NCI-H1417 (cell line): ENCODE data around the gene DHX35.
"Not testable (repeated sequence)": the region's sequence is repeated elsewhere in the genome, so short reads cannot be mapped to it uniquely, and the experiment has no call there.

Source experiments
- DNase-seq, 3 experiments: peaks; one replicate each; lab custom pipeline; 2025; lab: John Stamatoyannopoulos, UW

Gene DHX35

GRCh38 chr20:38979434-38979833, 17.3 kb downstream of the DHX35 start:
- DNase-seq, result no peak

- peak in 2 of 3 experiments; percentile 26 to 47 for DNase-seq
These were observed 17.7 kb downstream of the DHX35 start for GRCh38 chr20:38979842-38980241.

- DNase-seq, result no peak
These were observed 20.1 kb downstream of the DHX35 start for GRCh38 chr20:38982291-38982690.

GRCh38 chr20:38985060-38985459, 22.9 kb downstream of the DHX35 start:
- DNase-seq, result no peak

GRCh38 chr20:38985603-38986170, 23.5 kb downstream of the DHX35 start:
- peak in 1 of 3 experiments; percentile 58 for DNase-seq

- DNase-seq, result no peak
These were observed 24.5 kb downstream of the DHX35 start for GRCh38 chr20:38986663-38987062.

GRCh38 chr20:38987777-38988176, 25.6 kb downstream of the DHX35 start:
- no peak for DNase-seq

GRCh38 chr20:38990728-38991127, 28.6 kb downstream of the DHX35 start:
- no peak for DNase-seq

- DNase-seq, result no peak
These were observed 29.9 kb downstream of the DHX35 start for GRCh38 chr20:38991814-38992704.

GRCh38 chr20:38995536-38996044, 33.4 kb downstream of the DHX35 start:
- DNase-seq, result no peak

GRCh38 chr20:38996866-38997265, 34.7 kb downstream of the DHX35 start:
- not testable (repeated sequence) for DNase-seq

GRCh38 chr20:38997622-38998021, 35.5 kb downstream of the DHX35 start:
- no peak for DNase-seq

- DNase-seq, result no peak
These were observed 37.1 kb downstream of the DHX35 start for GRCh38 chr20:38999217-38999616.

- no peak for DNase-seq
These were observed 38.1 kb downstream of the DHX35 start for GRCh38 chr20:38999965-39000910.

- DNase-seq, result peak; percentile 73 to 94 (median 74)
These were observed 42.4 kb downstream of the DHX35 start for GRCh38 chr20:39004508-39004907.

GRCh38 chr20:39009348-39009747, 47.2 kb downstream of the DHX35 start:
- DNase-seq, result no peak

GRCh38 chr20:39010496-39010895, 48.4 kb downstream of the DHX35 start:
- DNase-seq, result peak; percentile 53 to 87 (median 60)

GRCh38 chr20:39013662-39014109, 51.5 kb downstream of the DHX35 start:
- DNase-seq, result no peak

GRCh38 chr20:39016041-39016440, 53.9 kb downstream of the DHX35 start:
- no peak for DNase-seq

- DNase-seq, result no peak
These were observed 54.4 kb downstream of the DHX35 start for GRCh38 chr20:39016506-39016905.

GRCh38 chr20:39019027-39019426, 56.9 kb downstream of the DHX35 start:
- DNase-seq, result no peak

GRCh38 chr20:39019805-39020325, 57.7 kb downstream of the DHX35 start:
- no peak for DNase-seq
